Muscle of leg (tissue), 11 donors: ENCODE measurements around the gene RAB9A. TPM values are rescaled to one million over a fixed set of nuclear protein-coding genes. Genes with fewer than 3 reads are reported as not detected.

Experiments used
- DNase-seq: peaks from one replicate; pipeline ENCODE4 v3.0.0; 2013
- H3K27ac ChIP-seq: one replicate; pipeline ENCODE4 v1.5.1; 2013; ENCODE audit warnings: mild to moderate bottlenecking, low read length, control low read depth
- H3K27me3 ChIP-seq: one replicate; pipeline ENCODE4 v1.6.1; 2013; ENCODE audit warnings: low read length; ENCODE audit not compliant: control insufficient read depth, insufficient read depth
- H3K36me3 ChIP-seq: one replicate; pipeline ENCODE4 v1.6.1; 2013; ENCODE audit warnings: low read length; ENCODE audit not compliant: control insufficient read depth, insufficient read depth
- H3K4me1 ChIP-seq: one replicate; pipeline ENCODE4 v1.6.1; 2013; ENCODE audit warnings: low read length; ENCODE audit not compliant: control insufficient read depth, insufficient read depth
- H3K4me3 ChIP-seq: one replicate; pipeline ENCODE4 v1.5.1; 2013; ENCODE audit warnings: low read length, control low read depth
- H3K9me3 ChIP-seq: replicated peaks from 2 replicates; pipeline ENCODE4 v1.6.1; 2013; ENCODE audit warnings: low read depth, low read length; ENCODE audit not compliant: control insufficient read depth
- WGBS: methylation state at CpG from one replicate; pipeline ENCODE4 v1.1.5; 2013; ENCODE audit warnings: missing lambda C conversion rate; ENCODE audit not compliant: insufficient coverage; 5-methylcytosine and 5-hydroxymethylcytosine counted together
- polyA plus RNA-seq, 8 donors: library from polyadenylated mRNA; unstranded; fragments of 120-200 nt; gene quantifications; one replicate each; pipeline versions ENCODE4 v1.2.1 to v1.2.3, GENCODE V29; 2013; ENCODE audit warnings: inconsistent platforms in 1 of 8, low replicate concordance in 1 of 8; ENCODE audit not compliant: insufficient read length in 8 of 8, insufficient read depth in 1 of 8
- total RNA-seq: library from RNA; stranded (reverse); fragments of 120-200 nt; gene quantifications from one replicate; pipeline ENCODE4 v1.2.4, GENCODE V29; 2013

The RAB9A gene
- total and polyA plus RNA-seq, 9 donors, result 14.0 to 24.2 (median 19.8) TPM

GRCh38 chrX:13687203-13687602 is 1.7 kb upstream of the RAB9A start:
- Histone ChIP-seq H3K4me1 (peaks cover 4% of the 10 kb centered on the region), H3K36me3 (no peaks in the 10 kb centered on the region), H3K27ac (no peak overlapping the region), H3K9me3 (no peaks in the 10 kb centered on the region), H3K4me3 (no peak overlapping the region), H3K27me3 (peaks cover 39% of the 10 kb centered on the region)
- whole genome bisulfite sequencing, result no CpG with 5 or more reads among the region's 1 CpG
- no peak for DNase-seq

GRCh38 chrX:13688384-13688957 is 457 bp upstream of the RAB9A start:
- DNase-seq, result no peak
- H3K27me3 ChIP-seq, result peaks cover 38% of the 10 kb centered on the region
- 0% methylated on average over 8 of the region's 13 CpGs for WGBS

GRCh38 chrX:13689741-13690211 is 848 bp downstream of the RAB9A start:
- H3K27ac ChIP-seq, result peak overlapping the region; percentile 93
- no peaks in the 10 kb centered on the region for H3K9me3 ChIP-seq
- DNase-seq, result peak; percentile 70
- peaks cover 41% of the 10 kb centered on the region for H3K27me3 ChIP-seq
- H3K4me1 ChIP-seq, result peaks cover 8% of the 10 kb centered on the region
- peak overlapping the region; percentile 75 for H3K4me3 ChIP-seq
- 0% methylated on average over 7 of the region's 16 CpGs for WGBS
- H3K36me3 ChIP-seq, result no peaks in the 10 kb centered on the region

More at GRCh38 chrX:13688384-13688957, 457 bp upstream of the RAB9A start:
- peak overlapping the region; percentile 75 for H3K4me3 ChIP-seq
- H3K9me3 ChIP-seq, result no peaks in the 10 kb centered on the region
- no peaks in the 10 kb centered on the region for H3K36me3 ChIP-seq
- H3K27ac ChIP-seq, result peak overlapping the region; percentile 70
- H3K4me1 ChIP-seq, result peaks cover 4% of the 10 kb centered on the region

DNA sequence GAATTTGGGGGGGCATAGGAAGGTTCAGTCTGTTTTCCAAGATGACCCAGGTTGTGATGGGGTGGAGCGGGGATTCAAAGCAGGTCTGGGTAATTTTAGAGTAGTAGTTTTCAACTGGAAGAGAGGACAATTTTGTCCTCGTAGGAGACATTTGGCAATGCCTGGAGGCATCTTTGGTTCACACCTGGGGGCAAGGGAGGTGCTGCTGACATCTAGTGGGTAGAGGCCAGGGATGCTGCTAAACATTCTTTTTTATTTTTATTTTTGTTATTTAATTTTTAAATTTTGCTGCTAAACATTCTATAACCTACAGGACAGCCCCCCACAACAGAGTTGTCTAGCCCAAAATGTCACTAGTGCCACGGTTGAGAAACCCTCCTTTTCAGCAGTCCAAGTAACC is 1.9 kb downstream of the RAB9A start:
- H3K4me3 ChIP-seq, result no peak overlapping the region
- 68% methylated on average over 2 of the region's 3 CpGs for WGBS

GRCh38 chrX:13691841-13692371 is 3.0 kb downstream of the RAB9A start:
- H3K4me1 ChIP-seq, result peaks cover 11% of the 10 kb centered on the region
- peaks cover 44% of the 10 kb centered on the region for H3K27me3 ChIP-seq
- no peak overlapping the region for H3K27ac ChIP-seq
- no peaks in the 10 kb centered on the region for H3K36me3 ChIP-seq
- H3K4me3 ChIP-seq, result no peak overlapping the region
- no peak for DNase-seq
- 64% methylated on average over 3 of the region's 7 CpGs for WGBS
- no peaks in the 10 kb centered on the region for H3K9me3 ChIP-seq

More for the DNA sequence above, 1.9 kb downstream of the RAB9A start:
- H3K36me3 ChIP-seq, result no peaks in the 10 kb centered on the region
- no peak overlapping the region for H3K27ac ChIP-seq
- H3K27me3 ChIP-seq, result peaks cover 39% of the 10 kb centered on the region
- H3K9me3 ChIP-seq, result no peaks in the 10 kb centered on the region
- H3K4me1 ChIP-seq, result peaks cover 11% of the 10 kb centered on the region
- DNase-seq, result no peak

DNA sequence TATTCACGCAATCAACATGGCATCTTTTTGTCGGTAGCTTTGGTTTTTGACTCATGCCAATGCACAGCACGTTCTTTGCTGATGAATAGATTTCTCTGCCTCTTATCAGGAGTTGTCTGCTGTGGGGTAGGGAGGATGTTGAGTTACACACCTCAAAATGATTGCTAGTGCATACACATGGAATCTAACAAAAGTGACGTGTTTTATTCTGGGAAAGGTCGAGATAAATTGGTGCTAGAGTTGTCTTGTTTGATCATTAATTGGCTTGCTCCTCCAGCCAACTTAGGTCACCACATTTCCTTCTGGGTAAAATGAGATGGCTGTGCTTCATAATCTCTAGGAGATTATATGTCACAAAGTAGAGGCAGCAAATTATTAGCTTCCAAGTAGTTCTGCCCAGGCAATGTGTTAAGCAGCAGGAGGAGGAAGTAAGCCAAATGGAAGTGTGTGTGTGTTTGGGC is 3.9 kb downstream of the RAB9A start:
- Histone ChIP-seq H3K27ac (no peak overlapping the region), H3K4me3 (no peak overlapping the region), H3K9me3 (no peaks in the 10 kb centered on the region), H3K36me3 (no peaks in the 10 kb centered on the region), H3K27me3 (peaks cover 44% of the 10 kb centered on the region), H3K4me1 (peaks cover 11% of the 10 kb centered on the region)
- no peak for DNase-seq
- WGBS, result 50% methylated on average over 1 of the region's 5 CpGs

GRCh38 chrX:13693341-13693961 is 4.5 kb downstream of the RAB9A start:
- DNase-seq, result no peak
- Histone ChIP-seq H3K4me1 (peaks cover 11% of the 10 kb centered on the region), H3K4me3 (no peak overlapping the region), H3K27me3 (peaks cover 42% of the 10 kb centered on the region), H3K27ac (no peak overlapping the region), H3K9me3 (no peaks in the 10 kb centered on the region), H3K36me3 (no peaks in the 10 kb centered on the region)
- 54% methylated on average over 5 of the region's 7 CpGs for WGBS

GRCh38 chrX:13694359-13694758 is 5.4 kb downstream of the RAB9A start:
- no peak overlapping the region for H3K4me3 ChIP-seq
- H3K27ac ChIP-seq, result no peak overlapping the region
- H3K36me3 ChIP-seq, result no peaks in the 10 kb centered on the region
- H3K27me3 ChIP-seq, result peaks cover 35% of the 10 kb centered on the region
- peaks cover 11% of the 10 kb centered on the region for H3K4me1 ChIP-seq
- no peak for DNase-seq
- WGBS, result no CpG with 5 or more reads among the region's 2 CpGs
- H3K9me3 ChIP-seq, result no peaks in the 10 kb centered on the region

DNA sequence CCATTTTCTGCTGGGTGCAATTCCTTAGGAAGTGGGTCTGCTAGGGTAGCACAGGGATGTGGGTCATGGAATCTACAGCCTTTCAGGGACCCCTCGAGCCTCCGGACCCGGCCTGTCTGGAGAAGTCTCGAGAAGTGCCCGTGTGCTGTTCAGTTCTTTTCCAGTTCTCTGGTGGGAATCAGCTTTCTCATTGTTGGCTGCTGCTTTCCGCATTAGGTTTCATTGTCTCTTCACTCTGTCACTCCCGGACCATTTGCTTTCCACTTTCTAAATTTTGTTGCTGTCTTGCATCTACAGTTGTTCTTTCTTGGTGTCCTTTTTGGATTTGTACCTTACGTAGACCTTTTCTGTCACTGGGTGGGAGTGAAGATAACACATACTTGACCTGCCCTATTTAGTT is 6.1 kb downstream of the RAB9A start:
- H3K27ac ChIP-seq, result peak overlapping the region; percentile 32
- H3K36me3 ChIP-seq, result no peaks in the 10 kb centered on the region
- peaks cover 11% of the 10 kb centered on the region for H3K4me1 ChIP-seq
- H3K9me3 ChIP-seq, result no peaks in the 10 kb centered on the region
- 25% methylated on average over 5 of the region's 8 CpGs for WGBS
- no peak overlapping the region for H3K4me3 ChIP-seq
- DNase-seq, result peak; percentile 41
- H3K27me3 ChIP-seq, result peaks cover 35% of the 10 kb centered on the region

DNA sequence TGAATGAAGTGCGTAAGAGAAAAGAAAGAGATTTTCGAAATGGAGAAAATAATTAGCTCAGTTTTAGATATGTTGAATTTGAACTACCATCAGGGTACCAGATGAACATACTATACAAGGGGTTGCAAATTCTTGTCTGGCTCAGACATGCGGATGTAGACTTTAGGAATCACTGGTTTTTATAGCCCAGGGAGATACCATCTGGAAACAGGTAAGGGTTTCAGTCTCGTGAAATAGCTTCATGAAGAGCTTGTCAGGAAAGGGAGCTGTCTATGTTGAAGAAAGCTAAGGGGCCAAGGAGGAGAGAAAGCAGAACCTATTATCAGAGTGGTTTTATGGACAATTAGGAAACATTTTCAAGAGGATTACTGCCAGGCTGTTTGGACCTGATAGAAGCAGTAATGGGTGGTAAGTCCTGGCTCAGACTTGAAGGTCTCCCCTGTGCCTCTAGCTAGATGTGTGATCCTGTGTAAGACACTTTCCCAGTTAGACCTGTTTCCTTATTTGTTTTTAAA is 6.7 kb downstream of the RAB9A start:
- H3K4me1 ChIP-seq, result peaks cover 11% of the 10 kb centered on the region

More for the DNA sequence above, 6.7 kb downstream of the RAB9A start:
- H3K27me3 ChIP-seq, result peaks cover 36% of the 10 kb centered on the region
- H3K4me3 ChIP-seq, result no peak overlapping the region
- H3K27ac ChIP-seq, result no peak overlapping the region
- no peaks in the 10 kb centered on the region for H3K36me3 ChIP-seq
- no peaks in the 10 kb centered on the region for H3K9me3 ChIP-seq
- 59% methylated on average over 2 of the region's 4 CpGs for WGBS
- DNase-seq, result no peak
